ENCODE measurements around the gene HYI.
"Not testable (repeated sequence)": the region's sequence is repeated elsewhere in the genome, so short reads cannot be mapped to it uniquely, and the experiment has no call there.

Gene HYI

GRCh38 chr1:43473463-43473862, 19.7 kb upstream of the HYI start:
- DNase-seq (ENCODE audit: low read depth), result no peak
- no peak for TF ChIP-seq CTCF (IDR thresholded peaks at IDR 0.05; ENCODE audit: control insufficient read depth, extremely low read depth, insufficient read depth)
- no peak overlapping the region for H3K4me3 ChIP-seq (ENCODE audit: low read depth, low read length)

DNA sequence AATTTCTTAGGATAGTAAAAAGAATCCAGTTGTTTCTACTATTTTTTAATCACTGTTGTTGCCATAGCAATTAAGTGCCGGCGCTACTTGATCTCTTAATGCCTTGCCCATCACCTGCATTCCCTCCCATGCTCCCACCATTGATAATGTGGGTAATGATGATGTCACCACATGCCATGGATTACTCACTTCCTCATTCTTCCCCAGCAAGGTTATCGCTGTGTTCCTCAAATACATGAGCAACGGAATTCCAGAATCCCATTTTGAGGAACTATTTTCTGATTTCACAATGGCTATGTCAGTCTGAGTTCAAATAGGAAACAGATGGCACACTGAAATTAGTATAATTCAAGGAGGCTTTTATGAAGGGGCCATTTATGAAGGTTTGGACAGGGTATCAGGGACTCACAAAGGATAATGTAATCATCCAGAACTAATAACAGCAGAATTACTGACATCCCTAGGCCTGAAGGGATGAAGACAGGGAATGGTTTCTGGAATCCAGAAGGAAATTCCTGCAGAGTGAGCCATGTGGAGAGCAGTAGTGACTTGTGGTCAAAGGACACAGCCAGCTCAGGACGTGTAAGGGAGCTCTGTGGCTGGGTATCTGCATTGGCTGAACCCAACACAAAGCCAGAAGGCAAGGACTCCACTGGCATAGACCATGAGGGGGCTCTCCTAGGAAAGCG, 18.9 kb upstream of the HYI start:
- not testable (repeated sequence) for DNase-seq (ENCODE audit: low read depth); H3K4me3 ChIP-seq (ENCODE audit: low read depth, low read length)

DNA sequence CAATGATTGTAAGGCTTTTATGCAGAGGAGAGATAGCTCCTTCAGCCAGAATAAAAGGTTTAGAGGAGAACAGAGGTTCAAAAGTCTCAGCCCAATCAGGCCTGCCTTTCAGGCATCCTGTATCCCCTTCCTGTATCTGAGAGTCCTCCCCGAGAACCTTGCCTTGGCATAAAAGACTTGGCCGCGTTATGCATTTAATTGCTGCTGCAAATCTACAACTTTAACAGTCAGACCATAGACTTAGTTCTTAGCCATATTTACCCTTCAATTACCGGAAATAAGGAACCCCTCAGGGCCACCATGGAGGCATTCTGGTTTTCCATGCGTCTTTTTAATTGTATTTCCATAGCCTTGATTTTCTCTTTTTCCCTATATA, 18.3 kb upstream of the HYI start:
- DNase-seq (ENCODE audit: low read depth), result no peak
- no peak for TF ChIP-seq CTCF (IDR thresholded peaks at IDR 0.05; ENCODE audit: control insufficient read depth, extremely low read depth, insufficient read depth)
- H3K4me3 ChIP-seq (ENCODE audit: low read depth, low read length), result no peak overlapping the region

- no peak for TF ChIP-seq CTCF (IDR thresholded peaks at IDR 0.05; ENCODE audit: control insufficient read depth, extremely low read depth, insufficient read depth)
- no peak overlapping the region for H3K4me3 ChIP-seq (ENCODE audit: low read depth, low read length)
These were observed 16.2 kb upstream of the HYI start for GRCh38 chr1:43469932-43470331.

DNA sequence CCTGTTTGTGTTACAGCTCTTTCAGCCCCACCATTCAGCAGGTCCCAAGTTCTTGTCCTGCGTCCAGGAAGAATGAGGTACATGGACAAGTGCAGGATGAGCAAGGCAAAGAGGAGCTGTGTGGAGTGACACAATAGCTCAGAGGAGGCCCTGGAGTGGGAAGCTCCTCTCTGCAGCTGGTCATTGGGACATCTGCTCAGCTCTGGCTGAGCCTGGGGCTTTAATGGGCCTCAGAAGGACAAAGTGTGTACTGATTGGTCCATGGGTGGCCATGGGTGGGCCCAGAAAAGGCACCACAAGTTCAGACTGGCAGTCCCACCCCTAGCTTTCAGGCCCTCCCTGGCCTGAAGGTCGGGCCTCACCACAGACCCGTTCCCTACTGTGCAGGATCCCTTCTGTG, 14.7 kb upstream of the HYI start:
- H3K4me3 ChIP-seq (ENCODE audit: low read depth, low read length), result no peak overlapping the region
- no peak for TF ChIP-seq CTCF (IDR thresholded peaks at IDR 0.05; ENCODE audit: control insufficient read depth, extremely low read depth, insufficient read depth)
- DNase-seq (ENCODE audit: low read depth), result no peak

More at GRCh38 chr1:43469932-43470331, 16.2 kb upstream of the HYI start:
- no peak for DNase-seq (ENCODE audit: low read depth)

GRCh38 chr1:43466403-43466802, 12.7 kb upstream of the HYI start:
- no peak for TF ChIP-seq CTCF (IDR thresholded peaks at IDR 0.05; ENCODE audit: control insufficient read depth, extremely low read depth, insufficient read depth)
- no peak overlapping the region for H3K4me3 ChIP-seq (ENCODE audit: low read depth, low read length)
- no peak for DNase-seq (ENCODE audit: low read depth)

DNA sequence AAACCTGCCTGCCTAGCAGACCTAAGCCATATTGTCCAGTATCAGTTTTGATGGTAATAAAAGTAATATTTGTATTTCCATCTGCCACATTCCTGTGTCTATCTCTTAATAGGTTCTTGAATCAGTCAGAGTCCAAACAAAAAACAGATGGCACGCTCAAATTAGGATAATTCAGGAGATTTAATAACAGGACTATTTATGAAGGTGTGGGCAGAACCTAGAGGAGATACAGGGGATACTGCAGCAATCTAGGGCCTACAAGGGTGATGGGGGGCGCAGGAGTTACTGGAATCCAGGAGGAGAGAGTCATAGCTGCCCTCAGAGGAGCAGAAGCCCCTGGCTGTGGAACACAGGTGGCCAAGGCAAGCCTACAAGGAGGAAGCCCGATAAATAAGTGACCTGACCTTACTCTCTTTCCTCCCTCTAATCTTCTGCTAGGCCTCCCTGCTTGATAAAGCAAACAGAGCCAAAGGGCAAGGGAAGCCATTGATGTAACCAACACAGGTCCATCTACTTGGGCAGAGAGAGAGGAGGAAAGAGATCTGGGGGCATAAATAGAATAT, 11.9 kb upstream of the HYI start:
- DNase-seq (ENCODE audit: low read depth), result no peak
- no peak for TF ChIP-seq CTCF (IDR thresholded peaks at IDR 0.05; ENCODE audit: control insufficient read depth, extremely low read depth, insufficient read depth)
- no peak overlapping the region for H3K4me3 ChIP-seq (ENCODE audit: low read depth, low read length)

All from LNCaP clone FGC (cell line).